ENCODE data around the gene BCL2L1. TPM values are rescaled to one million over a fixed set of nuclear protein-coding genes. Genes with fewer than 3 reads are reported as not detected.

Gene BCL2L1
- total and polyA plus RNA-seq, 2 experiments from 2014 or later = 42.4 to 110 TPM

DNA sequence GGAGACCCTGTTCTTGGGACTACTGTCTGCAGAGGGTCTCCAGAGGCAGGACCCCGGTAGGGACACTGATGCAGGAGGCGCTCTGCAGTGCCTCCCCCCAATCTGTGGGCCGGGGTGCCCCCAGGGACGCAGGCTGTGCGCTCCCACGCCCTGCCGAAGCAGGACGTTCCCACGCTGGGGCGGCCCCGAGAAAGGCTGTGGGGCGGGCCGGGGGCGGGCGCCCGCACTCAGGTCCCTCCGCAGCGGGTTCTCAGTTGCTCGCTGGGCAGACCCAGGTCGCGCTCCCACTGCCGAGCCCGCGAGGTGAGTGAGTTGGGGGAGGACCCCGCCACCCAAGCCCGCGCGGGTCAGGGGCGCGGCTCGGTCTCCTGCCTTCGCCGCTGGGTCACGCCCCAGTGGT is 85.0 kb downstream of the BCL2L1 start, which contains the start of gene COX4I2 (continued):
- TF ChIP-seq, protein P1, sequence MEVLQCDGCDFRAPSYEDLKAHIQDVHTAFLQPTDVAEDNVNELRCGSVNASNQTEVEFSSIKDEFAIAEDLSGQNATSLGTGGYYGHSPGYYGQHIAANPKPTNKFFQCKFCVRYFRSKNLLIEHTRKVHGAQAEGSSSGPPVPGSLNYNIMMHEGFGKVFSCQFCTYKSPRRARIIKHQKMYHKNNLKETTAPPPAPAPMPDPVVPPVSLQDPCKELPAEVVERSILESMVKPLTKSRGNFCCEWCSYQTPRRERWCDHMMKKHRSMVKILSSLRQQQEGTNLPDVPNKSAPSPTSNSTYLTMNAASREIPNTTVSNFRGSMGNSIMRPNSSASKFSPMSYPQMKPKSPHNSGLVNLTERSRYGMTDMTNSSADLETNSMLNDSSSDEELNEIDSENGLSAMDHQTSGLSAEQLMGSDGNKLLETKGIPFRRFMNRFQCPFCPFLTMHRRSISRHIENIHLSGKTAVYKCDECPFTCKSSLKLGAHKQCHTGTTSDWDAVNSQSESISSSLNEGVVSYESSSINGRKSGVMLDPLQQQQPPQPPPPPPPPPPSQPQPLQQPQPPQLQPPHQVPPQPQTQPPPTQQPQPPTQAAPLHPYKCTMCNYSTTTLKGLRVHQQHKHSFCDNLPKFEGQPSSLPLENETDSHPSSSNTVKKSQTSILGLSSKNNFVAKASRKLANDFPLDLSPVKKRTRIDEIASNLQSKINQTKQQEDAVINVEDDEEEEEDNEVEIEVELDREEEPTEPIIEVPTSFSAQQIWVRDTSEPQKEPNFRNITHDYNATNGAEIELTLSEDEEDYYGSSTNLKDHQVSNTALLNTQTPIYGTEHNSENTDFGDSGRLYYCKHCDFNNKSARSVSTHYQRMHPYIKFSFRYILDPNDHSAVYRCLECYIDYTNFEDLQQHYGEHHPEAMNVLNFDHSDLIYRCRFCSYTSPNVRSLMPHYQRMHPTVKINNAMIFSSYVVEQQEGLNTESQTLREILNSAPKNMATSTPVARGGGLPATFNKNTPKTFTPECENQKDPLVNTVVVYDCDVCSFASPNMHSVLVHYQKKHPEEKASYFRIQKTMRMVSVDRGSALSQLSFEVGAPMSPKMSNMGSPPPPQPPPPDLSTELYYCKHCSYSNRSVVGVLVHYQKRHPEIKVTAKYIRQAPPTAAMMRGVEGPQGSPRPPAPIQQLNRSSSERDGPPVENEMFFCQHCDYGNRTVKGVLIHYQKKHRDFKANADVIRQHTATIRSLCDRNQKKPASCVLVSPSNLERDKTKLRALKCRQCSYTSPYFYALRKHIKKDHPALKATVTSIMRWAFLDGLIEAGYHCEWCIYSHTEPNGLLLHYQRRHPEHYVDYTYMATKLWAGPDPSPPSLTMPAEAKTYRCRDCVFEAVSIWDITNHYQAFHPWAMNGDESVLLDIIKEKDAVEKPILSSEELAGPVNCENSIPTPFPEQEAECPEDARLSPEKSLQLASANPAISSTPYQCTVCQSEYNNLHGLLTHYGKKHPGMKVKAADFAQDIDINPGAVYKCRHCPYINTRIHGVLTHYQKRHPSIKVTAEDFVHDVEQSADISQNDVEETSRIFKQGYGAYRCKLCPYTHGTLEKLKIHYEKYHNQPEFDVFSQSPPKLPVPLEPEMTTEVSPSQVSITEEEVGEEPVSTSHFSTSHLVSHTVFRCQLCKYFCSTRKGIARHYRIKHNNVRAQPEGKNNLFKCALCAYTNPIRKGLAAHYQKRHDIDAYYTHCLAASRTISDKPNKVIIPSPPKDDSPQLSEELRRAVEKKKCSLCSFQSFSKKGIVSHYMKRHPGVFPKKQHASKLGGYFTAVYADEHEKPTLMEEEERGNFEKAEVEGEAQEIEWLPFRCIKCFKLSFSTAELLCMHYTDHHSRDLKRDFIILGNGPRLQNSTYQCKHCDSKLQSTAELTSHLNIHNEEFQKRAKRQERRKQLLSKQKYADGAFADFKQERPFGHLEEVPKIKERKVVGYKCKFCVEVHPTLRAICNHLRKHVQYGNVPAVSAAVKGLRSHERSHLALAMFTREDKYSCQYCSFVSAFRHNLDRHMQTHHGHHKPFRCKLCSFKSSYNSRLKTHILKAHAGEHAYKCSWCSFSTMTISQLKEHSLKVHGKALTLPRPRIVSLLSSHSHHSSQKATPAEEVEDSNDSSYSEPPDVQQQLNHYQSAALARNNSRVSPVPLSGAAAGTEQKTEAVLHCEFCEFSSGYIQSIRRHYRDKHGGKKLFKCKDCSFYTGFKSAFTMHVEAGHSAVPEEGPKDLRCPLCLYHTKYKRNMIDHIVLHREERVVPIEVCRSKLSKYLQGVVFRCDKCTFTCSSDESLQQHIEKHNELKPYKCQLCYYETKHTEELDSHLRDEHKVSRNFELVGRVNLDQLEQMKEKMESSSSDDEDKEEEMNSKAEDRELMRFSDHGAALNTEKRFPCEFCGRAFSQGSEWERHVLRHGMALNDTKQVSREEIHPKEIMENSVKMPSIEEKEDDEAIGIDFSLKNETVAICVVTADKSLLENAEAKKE (CRISPR knock-in tag; IDR thresholded peaks at IDR 0.05) = no peak
- no peak for TF ChIP-seq STAT1 (IDR thresholded peaks at IDR 0.05; ENCODE audit: unreplicated experiment)
- TF ChIP-seq ETS1 (IDR thresholded peaks at IDR 0.05) = no peak
- TF ChIP-seq NANOG (IDR thresholded peaks at IDR 0.05; ENCODE audit: borderline replicate concordance) = no peak

- no peaks in the 10 kb centered on the region for H3K9me2 ChIP-seq (ENCODE audit: insufficient read depth)
- no peak overlapping the region for H2AFZ ChIP-seq
- no peaks in the 10 kb centered on the region for H4K20me1 ChIP-seq (replicated peaks; ENCODE audit: insufficient read depth)
- no peak for DNase-seq (ENCODE audit: low spot score)
- no peak overlapping the region for H3K4me3 ChIP-seq
- H3K27me3 Mint-ChIP-seq (ENCODE audit: insufficient read depth, low read depth, poor library complexity) = peaks cover 20% of the 10 kb centered on the region
- no peak overlapping the region for H3K27ac ChIP-seq (ENCODE audit: low read depth)
- ATAC-seq = no peak
- no peak overlapping the region for H3K4me3 Mint-ChIP-seq
- no peaks in the 10 kb centered on the region for H3K79me2 ChIP-seq (replicated peaks; ENCODE audit: insufficient read depth)
- peaks cover 3% of the 10 kb centered on the region; the same call in 1 of the 3 replicates for H3K4me1 Mint-ChIP-seq
- no peaks in the 10 kb centered on the region for H3K9me3 Mint-ChIP-seq
- no peaks in the 10 kb centered on the region for H3K36me3 ChIP-seq (ENCODE audit: insufficient read depth)
- peaks cover 7% of the 10 kb centered on the region for H3K4me1 ChIP-seq (ENCODE audit: insufficient read depth)
- no peak overlapping the region for H3K27ac Mint-ChIP-seq
- H3K27me3 ChIP-seq (ENCODE audit: insufficient read depth) = peaks cover 6% of the 10 kb centered on the region
- H3K36me3 Mint-ChIP-seq (ENCODE audit: low read depth) = no peaks in the 10 kb centered on the region
- peaks cover 8% of the 10 kb centered on the region for H3F3A ChIP-seq (replicated peaks; ENCODE audit: low read depth)
- H3K4me2 ChIP-seq = no peak overlapping the region
- TF ChIP-seq POLR2AphosphoS5 (IDR thresholded peaks at IDR 0.05; ENCODE audit: low read depth) (no peak), ZNF114 (CRISPR knock-in tag; IDR thresholded peaks at IDR 0.05) (no peak), STAT1 (IDR thresholded peaks at IDR 0.05; ENCODE audit: unreplicated experiment) (no peak), CREB1 (CRISPR knock-in tag; IDR thresholded peaks at IDR 0.05; ENCODE audit: low read depth) (no peak), NANOG (IDR thresholded peaks at IDR 0.05; ENCODE audit: borderline replicate concordance) (no peak), EZH2 (IDR thresholded peaks at IDR 0.05; ENCODE audit: low read depth, unreplicated experiment) (no peak)
- TF ChIP-seq, protein P2, sequence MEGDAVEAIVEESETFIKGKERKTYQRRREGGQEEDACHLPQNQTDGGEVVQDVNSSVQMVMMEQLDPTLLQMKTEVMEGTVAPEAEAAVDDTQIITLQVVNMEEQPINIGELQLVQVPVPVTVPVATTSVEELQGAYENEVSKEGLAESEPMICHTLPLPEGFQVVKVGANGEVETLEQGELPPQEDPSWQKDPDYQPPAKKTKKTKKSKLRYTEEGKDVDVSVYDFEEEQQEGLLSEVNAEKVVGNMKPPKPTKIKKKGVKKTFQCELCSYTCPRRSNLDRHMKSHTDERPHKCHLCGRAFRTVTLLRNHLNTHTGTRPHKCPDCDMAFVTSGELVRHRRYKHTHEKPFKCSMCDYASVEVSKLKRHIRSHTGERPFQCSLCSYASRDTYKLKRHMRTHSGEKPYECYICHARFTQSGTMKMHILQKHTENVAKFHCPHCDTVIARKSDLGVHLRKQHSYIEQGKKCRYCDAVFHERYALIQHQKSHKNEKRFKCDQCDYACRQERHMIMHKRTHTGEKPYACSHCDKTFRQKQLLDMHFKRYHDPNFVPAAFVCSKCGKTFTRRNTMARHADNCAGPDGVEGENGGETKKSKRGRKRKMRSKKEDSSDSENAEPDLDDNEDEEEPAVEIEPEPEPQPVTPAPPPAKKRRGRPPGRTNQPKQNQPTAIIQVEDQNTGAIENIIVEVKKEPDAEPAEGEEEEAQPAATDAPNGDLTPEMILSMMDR (conservative IDR thresholded peaks at IDR 0.05; ENCODE audit: low read depth in 2 of 2) = no peak
- TF ChIP-seq, protein P3, sequence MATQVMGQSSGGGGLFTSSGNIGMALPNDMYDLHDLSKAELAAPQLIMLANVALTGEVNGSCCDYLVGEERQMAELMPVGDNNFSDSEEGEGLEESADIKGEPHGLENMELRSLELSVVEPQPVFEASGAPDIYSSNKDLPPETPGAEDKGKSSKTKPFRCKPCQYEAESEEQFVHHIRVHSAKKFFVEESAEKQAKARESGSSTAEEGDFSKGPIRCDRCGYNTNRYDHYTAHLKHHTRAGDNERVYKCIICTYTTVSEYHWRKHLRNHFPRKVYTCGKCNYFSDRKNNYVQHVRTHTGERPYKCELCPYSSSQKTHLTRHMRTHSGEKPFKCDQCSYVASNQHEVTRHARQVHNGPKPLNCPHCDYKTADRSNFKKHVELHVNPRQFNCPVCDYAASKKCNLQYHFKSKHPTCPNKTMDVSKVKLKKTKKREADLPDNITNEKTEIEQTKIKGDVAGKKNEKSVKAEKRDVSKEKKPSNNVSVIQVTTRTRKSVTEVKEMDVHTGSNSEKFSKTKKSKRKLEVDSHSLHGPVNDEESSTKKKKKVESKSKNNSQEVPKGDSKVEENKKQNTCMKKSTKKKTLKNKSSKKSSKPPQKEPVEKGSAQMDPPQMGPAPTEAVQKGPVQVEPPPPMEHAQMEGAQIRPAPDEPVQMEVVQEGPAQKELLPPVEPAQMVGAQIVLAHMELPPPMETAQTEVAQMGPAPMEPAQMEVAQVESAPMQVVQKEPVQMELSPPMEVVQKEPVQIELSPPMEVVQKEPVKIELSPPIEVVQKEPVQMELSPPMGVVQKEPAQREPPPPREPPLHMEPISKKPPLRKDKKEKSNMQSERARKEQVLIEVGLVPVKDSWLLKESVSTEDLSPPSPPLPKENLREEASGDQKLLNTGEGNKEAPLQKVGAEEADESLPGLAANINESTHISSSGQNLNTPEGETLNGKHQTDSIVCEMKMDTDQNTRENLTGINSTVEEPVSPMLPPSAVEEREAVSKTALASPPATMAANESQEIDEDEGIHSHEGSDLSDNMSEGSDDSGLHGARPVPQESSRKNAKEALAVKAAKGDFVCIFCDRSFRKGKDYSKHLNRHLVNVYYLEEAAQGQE (IDR thresholded peaks at IDR 0.05; ENCODE audit: unreplicated experiment) = no peak
Measured at GRCh38 chr20:31633339-31633914, 89.2 kb downstream of the BCL2L1 start.

Measured in GM23338 (cell line).